Measurements from ENCODE around the gene EFCAB11. TPM values are rescaled to one million over a fixed set of nuclear protein-coding genes. Genes with fewer than 3 reads are reported as not detected.

EFCAB11 gene
- total and polyA plus RNA-seq, 2 donors (not counting 1 experiment from before 2014, with no cell fraction given) = 2.6 to 4.0 TPM

DNA sequence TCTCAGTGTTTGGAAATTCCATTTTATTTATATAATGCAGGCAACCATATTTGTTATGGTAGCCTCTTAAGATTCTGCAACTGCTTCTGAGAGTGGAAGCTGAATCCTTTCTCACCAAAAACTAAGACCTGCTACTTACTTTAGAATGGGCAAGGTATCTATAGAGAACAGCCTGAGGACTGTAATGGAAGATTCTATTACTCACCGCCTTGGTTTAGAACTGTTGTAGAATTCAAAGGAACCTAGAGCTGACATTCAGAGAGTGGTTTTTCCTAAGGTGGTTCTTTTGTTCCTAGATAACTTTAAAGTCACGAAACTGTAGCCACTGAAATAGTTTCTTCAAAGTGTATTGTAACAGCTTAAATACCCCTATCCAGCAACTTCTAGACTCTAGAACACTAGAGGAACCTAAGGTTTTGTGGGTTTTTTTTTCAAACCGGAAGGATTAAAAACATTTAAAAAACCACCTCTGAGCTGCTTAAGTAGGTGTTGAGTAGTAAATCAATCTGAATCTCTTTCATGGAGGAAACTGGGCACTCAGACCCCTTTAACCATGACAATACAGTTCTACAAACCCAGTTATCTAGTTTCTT is 5.4 kb upstream of the EFCAB11 start:
- Histone ChIP-seq H3K27me3 (ENCODE audit: control insufficient read depth, insufficient read depth, low read length) (no peaks in the 10 kb centered on the region), H3K9me3 (ENCODE audit: control insufficient read depth, insufficient read depth, low read depth, low read length) (no peaks in the 10 kb centered on the region), H3K36me3 (ENCODE audit: control insufficient read depth, insufficient read depth, low read length) (no peaks in the 10 kb centered on the region), H3K4me3 (replicated peaks in 1 of 4; ENCODE audit: control extremely low read depth in 1 of 4, insufficient read depth in 1 of 4, low read depth in 3 of 4, low read length in 4 of 4) (no peak overlapping the region), H4K20me1 (ENCODE audit: control insufficient read depth, extremely low read depth, insufficient read depth, low read length) (no peaks in the 10 kb centered on the region), H3K79me2 (ENCODE audit: control insufficient read depth, insufficient read depth, low read length) (peaks cover 20% of the 10 kb centered on the region), H3K27ac (ENCODE audit: insufficient read depth, low read length) (no peak overlapping the region), H2AFZ (ENCODE audit: low read length) (no peak overlapping the region), H3K4me1 (ENCODE audit: control insufficient read depth, extremely low read depth, insufficient read depth, low read length) (no peaks in the 10 kb centered on the region), H3K4me2 (ENCODE audit: extremely low read depth, insufficient read depth, low read length) (no peak overlapping the region), H3K9ac (ENCODE audit: insufficient read depth, low read length) (no peak overlapping the region)
- DNase-seq (ENCODE audit: low read depth in 2 of 2) = no peak
- TF ChIP-seq, protein P1, sequence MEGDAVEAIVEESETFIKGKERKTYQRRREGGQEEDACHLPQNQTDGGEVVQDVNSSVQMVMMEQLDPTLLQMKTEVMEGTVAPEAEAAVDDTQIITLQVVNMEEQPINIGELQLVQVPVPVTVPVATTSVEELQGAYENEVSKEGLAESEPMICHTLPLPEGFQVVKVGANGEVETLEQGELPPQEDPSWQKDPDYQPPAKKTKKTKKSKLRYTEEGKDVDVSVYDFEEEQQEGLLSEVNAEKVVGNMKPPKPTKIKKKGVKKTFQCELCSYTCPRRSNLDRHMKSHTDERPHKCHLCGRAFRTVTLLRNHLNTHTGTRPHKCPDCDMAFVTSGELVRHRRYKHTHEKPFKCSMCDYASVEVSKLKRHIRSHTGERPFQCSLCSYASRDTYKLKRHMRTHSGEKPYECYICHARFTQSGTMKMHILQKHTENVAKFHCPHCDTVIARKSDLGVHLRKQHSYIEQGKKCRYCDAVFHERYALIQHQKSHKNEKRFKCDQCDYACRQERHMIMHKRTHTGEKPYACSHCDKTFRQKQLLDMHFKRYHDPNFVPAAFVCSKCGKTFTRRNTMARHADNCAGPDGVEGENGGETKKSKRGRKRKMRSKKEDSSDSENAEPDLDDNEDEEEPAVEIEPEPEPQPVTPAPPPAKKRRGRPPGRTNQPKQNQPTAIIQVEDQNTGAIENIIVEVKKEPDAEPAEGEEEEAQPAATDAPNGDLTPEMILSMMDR (conservative IDR thresholded peaks at IDR 0.05 in 1 of 2, IDR thresholded peaks at IDR 0.05 in 1 of 2; ENCODE audit: low read depth in 1 of 2, low read length in 2 of 2) = no peak
- TF ChIP-seq EZH2 (IDR thresholded peaks at IDR 0.05; ENCODE audit: low read length, missing control alignments) = no peak

DNA sequence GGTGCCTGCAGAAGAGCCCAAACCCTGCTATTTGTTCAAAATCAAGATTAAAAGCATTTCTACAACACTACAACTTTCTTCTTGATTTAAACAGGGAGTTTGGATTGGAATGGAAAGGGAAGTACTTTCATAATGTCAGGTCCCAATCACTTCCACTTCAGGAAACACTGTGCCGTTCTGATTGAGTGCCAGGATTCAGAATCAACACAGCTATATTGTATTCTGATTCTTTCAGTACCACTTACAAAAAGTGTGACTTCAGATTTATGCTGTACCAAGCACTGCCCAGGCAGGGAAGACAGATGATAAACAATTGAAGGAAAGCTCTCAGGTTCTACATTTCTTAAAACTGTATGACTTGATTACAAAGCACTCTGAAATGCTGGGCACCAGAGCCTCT is 4.4 kb upstream of the EFCAB11 start:
- TF ChIP-seq, protein P1 (conservative IDR thresholded peaks at IDR 0.05 in 1 of 2, IDR thresholded peaks at IDR 0.05 in 1 of 2; ENCODE audit: low read depth in 1 of 2, low read length in 2 of 2) = no peak
- no peak for TF ChIP-seq EZH2 (IDR thresholded peaks at IDR 0.05; ENCODE audit: low read length, missing control alignments)
- Histone ChIP-seq H3K79me2 (ENCODE audit: control insufficient read depth, insufficient read depth, low read length) (peaks cover 20% of the 10 kb centered on the region), H3K4me2 (ENCODE audit: extremely low read depth, insufficient read depth, low read length) (no peak overlapping the region)

DNA sequence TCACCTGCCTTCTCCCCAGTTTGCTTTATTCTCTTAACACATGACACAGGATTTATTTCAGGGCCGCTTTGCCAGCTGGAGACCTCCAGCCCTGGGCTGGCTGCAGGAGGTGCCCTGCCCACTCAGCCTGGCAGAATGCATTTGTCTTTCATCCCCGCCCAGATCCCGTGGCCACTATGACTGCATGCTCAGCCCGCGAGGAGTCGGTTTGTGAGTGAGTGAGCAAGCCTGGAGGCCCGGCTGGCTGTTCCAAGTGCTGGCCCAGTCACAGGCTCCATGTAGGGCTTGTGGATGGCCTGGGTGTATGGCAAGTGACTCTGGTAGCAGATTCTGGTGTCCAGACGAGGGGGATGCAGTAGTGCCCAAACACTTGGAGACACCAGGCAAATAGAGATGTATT is 3.3 kb upstream of the EFCAB11 start:
- Histone ChIP-seq H3K9me3 (ENCODE audit: control insufficient read depth, insufficient read depth, low read depth, low read length) (no peaks in the 10 kb centered on the region), H3K4me1 (ENCODE audit: control insufficient read depth, extremely low read depth, insufficient read depth, low read length) (peaks cover 2% of the 10 kb centered on the region), H4K20me1 (ENCODE audit: control insufficient read depth, extremely low read depth, insufficient read depth, low read length) (no peaks in the 10 kb centered on the region), H3K4me2 (ENCODE audit: extremely low read depth, insufficient read depth, low read length) (no peak overlapping the region), H3K27ac (ENCODE audit: insufficient read depth, low read length) (no peak overlapping the region), H3K27me3 (ENCODE audit: control insufficient read depth, insufficient read depth, low read length) (no peaks in the 10 kb centered on the region), H3K4me3 (replicated peaks in 1 of 4; ENCODE audit: control extremely low read depth in 1 of 4, insufficient read depth in 1 of 4, low read depth in 3 of 4, low read length in 4 of 4) (no peak overlapping the region), H3K79me2 (ENCODE audit: control insufficient read depth, insufficient read depth, low read length) (peaks cover 20% of the 10 kb centered on the region), H3K9ac (ENCODE audit: insufficient read depth, low read length) (no peak overlapping the region), H2AFZ (ENCODE audit: low read length) (no peak overlapping the region), H3K36me3 (ENCODE audit: control insufficient read depth, insufficient read depth, low read length) (no peaks in the 10 kb centered on the region)
- peak in 1 of 2 donors; percentile 45 for DNase-seq (ENCODE audit: low read depth in 2 of 2)
- TF ChIP-seq, protein P1 (conservative IDR thresholded peaks at IDR 0.05 in 1 of 2, IDR thresholded peaks at IDR 0.05 in 1 of 2; ENCODE audit: low read depth in 1 of 2, low read length in 2 of 2) = no peak
- no peak for TF ChIP-seq EZH2 (IDR thresholded peaks at IDR 0.05; ENCODE audit: low read length, missing control alignments)

More for the DNA sequence above, 4.4 kb upstream of the EFCAB11 start:
- no peak overlapping the region for H3K4me3 ChIP-seq (replicated peaks in 1 of 4; ENCODE audit: control extremely low read depth in 1 of 4, insufficient read depth in 1 of 4, low read depth in 3 of 4, low read length in 4 of 4)
- no peaks in the 10 kb centered on the region for H4K20me1 ChIP-seq (ENCODE audit: control insufficient read depth, extremely low read depth, insufficient read depth, low read length)
- DNase-seq (ENCODE audit: low read depth in 2 of 2) = no peak
- H3K9me3 ChIP-seq (ENCODE audit: control insufficient read depth, insufficient read depth, low read depth, low read length) = no peaks in the 10 kb centered on the region
- no peak overlapping the region for H2AFZ ChIP-seq (ENCODE audit: low read length)
- no peaks in the 10 kb centered on the region for H3K27me3 ChIP-seq (ENCODE audit: control insufficient read depth, insufficient read depth, low read length)
- H3K4me1 ChIP-seq (ENCODE audit: control insufficient read depth, extremely low read depth, insufficient read depth, low read length) = no peaks in the 10 kb centered on the region
- no peaks in the 10 kb centered on the region for H3K36me3 ChIP-seq (ENCODE audit: control insufficient read depth, insufficient read depth, low read length)
- no peak overlapping the region for H3K9ac ChIP-seq (ENCODE audit: insufficient read depth, low read length)
- no peak overlapping the region for H3K27ac ChIP-seq (ENCODE audit: insufficient read depth, low read length)

All from fibroblast of lung (primary cell).